Ovary (tissue), 9 donors: Measurements from ENCODE around the gene PRPS1. TPM values are rescaled to one million over a fixed set of nuclear protein-coding genes. Genes with fewer than 3 reads are reported as not detected.
"Not testable (repeated sequence)": the region's sequence is repeated elsewhere in the genome, so short reads cannot be mapped to it uniquely, and the experiment has no call there.

Experiments
- DNase-seq, 5 donors: peaks; one replicate each; pipeline ENCODE4 v3.0.0-alpha.2; 2019 to 2020
- H3K27ac ChIP-seq, 2 donors: fragments of 200-600 bp; one replicate each; pipeline versions ENCODE4 v1.5.1 to v1.8.0; 2019 to 2022
- H3K27me3 ChIP-seq: fragments of 200-600 bp; one replicate; pipeline ENCODE4 v1.8.0; 2022
- H3K36me3 ChIP-seq: fragments of 200-600 bp; sonication (generic); one replicate; pipeline ENCODE4 v1.5.1; 2019
- H3K4me1 ChIP-seq: one replicate; pipeline ENCODE4 v1.8.1; 2013; ENCODE audit warnings: mild to moderate bottlenecking, moderate library complexity; ENCODE audit not compliant: insufficient read depth
- H3K4me3 ChIP-seq: fragments of 200-600 bp; sonication (generic); one replicate; pipeline ENCODE4 v1.5.1; 2017
- H3K9me3 ChIP-seq, 2 donors: fragments of 200-600 bp in 1 of 2; sonication (generic) in 1 of 2; one replicate each; pipeline versions ENCODE4 v1.5.1 to v1.8.1; 2013 to 2019; ENCODE audit warnings: mild to moderate bottlenecking in 1 of 2, moderate library complexity in 1 of 2
- CTCF ChIP-seq, 3 donors: fragments of 450-650 bp in 2 of 3; fragments of 200-600 bp in 1 of 3; IDR thresholded peaks; one replicate each; pipeline versions ENCODE4 v1.5.1 to v1.8.0; 2016 to 2022; ENCODE audit warnings: antibody characterized with exemption in 3 of 3, mild to moderate bottlenecking in 1 of 3
- EP300 ChIP-seq: sonication (generic); formaldehyde crosslinking; IDR thresholded peaks from one replicate; pipeline ENCODE4 v1.6.1; 2017; ENCODE audit warnings: antibody characterized with exemption
- POLR2A ChIP-seq: fragments of 450-650 bp; IDR thresholded peaks from one replicate; pipeline ENCODE4 v1.6.1; 2017; ENCODE audit warnings: antibody characterized with exemption, mild to moderate bottlenecking, moderate library complexity
- WGBS, 3 donors: extraction: QIAGEN DNeasy Blood & Tissue Kit in 1 of 3; methylation state at CpG; one replicate each; pipeline versions ENCODE4 v1.1.5 to v1.1.7; 2013 to 2017; 5-methylcytosine and 5-hydroxymethylcytosine counted together
- intact Hi-C, 4 donors: fragments of 100-400 bp; cut with DNase I; formaldehyde crosslinking; loops; one replicate each; pipeline versions ENCODE4 v1.11.0 to v1.15.1; 2022 to 2023
- polyA plus RNA-seq, 2 donors: library from polyadenylated mRNA; stranded (reverse); fragments of 200-250 nt in 1 of 2; fragments of 350-450 nt in 1 of 2; fragmentation: Illumina TruSeq in 1 of 2; extraction: RNeasy Lipid Tissue Mini Kit (QIAGEN cat#74804) in 1 of 2; gene quantifications; one replicate each; pipeline ENCODE4 v1.2.3, GENCODE V29; 2013 to 2014
- total RNA-seq, 7 donors: library from RNA; depleted of rRNA in 2 of 7; stranded (reverse); fragments of >200 nt in 2 of 7; fragmentation: NEBNext Ultra II Directional in 3 of 7; extraction: Animal tissue kit (Norgen Biotek cat#: 25700) in 3 of 7; gene quantifications; one replicate each; pipeline versions ENCODE4 v1.1.0 to v1.2.4, GENCODE V29; 2016 to 2023
- donor health status: DM: no; HTN: no; CAD: no; lungs with moderate emphysema.
- donor health status: DM: no; HTN: no; CAD: no.
- donor health status: Bipolar disorder and iron deficiency.
- donor health status: DM: yes; HTN: yes; CAD: no.
- donor health status: DM: no; HTN: no; CAD: no.
- donor health status: DM: yes; HTN: yes; CAD: no.

Gene PRPS1
- total and polyA plus RNA-seq, 9 donors = 19.6 to 72.3 (median 32.8) TPM

- H3K27ac ChIP-seq = no peak overlapping the region
- intact Hi-C loops = no loop called here
- DNase-seq = no peak
- no peaks in the 10 kb centered on the region for H3K36me3 ChIP-seq
- no peaks in the 10 kb centered on the region for H3K4me1 ChIP-seq
- H3K4me3 ChIP-seq = no peak overlapping the region
- no peaks in the 10 kb centered on the region for H3K27me3 ChIP-seq
- TF ChIP-seq CTCF (IDR thresholded peaks at IDR 0.05) (no peak), POLR2A (no peak), EP300 (no peak)
- 66 to 80% (median 77%) methylated on average over 12 to 13 of the region's 13 CpGs for WGBS, 3 donors
- no peaks in the 10 kb centered on the region for H3K9me3 ChIP-seq
Observed at GRCh38 chrX:107603429-107604159, 24.7 kb upstream of the PRPS1 start.

- H3K4me3 ChIP-seq, intact Hi-C loops, H3K36me3 ChIP-seq, H3K4me1 ChIP-seq, H3K27me3 ChIP-seq, H3K27ac ChIP-seq, H3K9me3 ChIP-seq, DNase-seq: not testable (repeated sequence)
- 66 to 75% (median 68%) methylated on average over 5 of the region's 5 CpGs for WGBS, 3 donors
Observed at GRCh38 chrX:107609061-107609460, 19.2 kb upstream of the PRPS1 start.

GRCh38 chrX:107610667-107611066, 17.6 kb upstream of the PRPS1 start:
- H3K4me1 ChIP-seq = peaks cover 3% of the 10 kb centered on the region
- no peaks in the 10 kb centered on the region for H3K27me3 ChIP-seq
- H3K4me3 ChIP-seq = no peak overlapping the region
- no peak overlapping the region for H3K27ac ChIP-seq
- intact Hi-C loops = no loop called here
- DNase-seq = no peak
- no peaks in the 10 kb centered on the region for H3K36me3 ChIP-seq
- H3K9me3 ChIP-seq = no peaks in the 10 kb centered on the region
- no peak for TF ChIP-seq POLR2A
- no peak for TF ChIP-seq EP300
- TF ChIP-seq CTCF (IDR thresholded peaks at IDR 0.05) = no peak
- 22 to 38% (median 36%) methylated on average over 2 of the region's 2 CpGs for WGBS, 3 donors

GRCh38 chrX:107619885-107620322, 8.4 kb upstream of the PRPS1 start:
- intact Hi-C loops = no loop called here
- WGBS, 3 donors = 45 to 53% (median 47%) methylated on average over 7 of the region's 7 CpGs

More at GRCh38 chrX:107619885-107620322, 8.4 kb upstream of the PRPS1 start:
- H3K9me3 ChIP-seq = no peaks in the 10 kb centered on the region
- TF ChIP-seq EP300 = no peak
- TF ChIP-seq POLR2A = no peak
- no peak for TF ChIP-seq CTCF (IDR thresholded peaks at IDR 0.05)
- DNase-seq = no peak
- no peaks in the 10 kb centered on the region for H3K27me3 ChIP-seq
- no peaks in the 10 kb centered on the region for H3K36me3 ChIP-seq
- no peak overlapping the region for H3K27ac ChIP-seq
- H3K4me1 ChIP-seq = no peaks in the 10 kb centered on the region
- H3K4me3 ChIP-seq = no peak overlapping the region
